Astrocyte of the cerebellum (primary cell): ENCODE data around the gene MS4A4E.
"Not testable (repeated sequence)": the region's sequence is repeated elsewhere in the genome, so short reads cannot be mapped to it uniquely, and the experiment has no call there.

Source experiments
- DNase-seq: peaks from one replicate; pipeline ENCODE4 v3.0.0-alpha.2; 2011; ENCODE audit warnings: low read depth
- H3K4me3 ChIP-seq: 2 replicates; pipeline ENCODE4 v1.5.1; 2011; ENCODE audit warnings: mild to moderate bottlenecking, low read depth, low read length, moderate library complexity
- in situ Hi-C: cut with HindIII; loops from 2 replicates; pipeline ENCODE4 v1.10.0; 2017; ENCODE audit warnings: low sequenced_read_pairs
- TF ChIP-seq, protein P1 (sequence below): IDR thresholded peaks from 2 replicates; pipeline ENCODE4 v1.5.1; 2012; ENCODE audit warnings: low read length, low read depth, moderate library complexity, mild to moderate bottlenecking; ENCODE audit errors: missing control alignments

The MS4A4E gene

DNA sequence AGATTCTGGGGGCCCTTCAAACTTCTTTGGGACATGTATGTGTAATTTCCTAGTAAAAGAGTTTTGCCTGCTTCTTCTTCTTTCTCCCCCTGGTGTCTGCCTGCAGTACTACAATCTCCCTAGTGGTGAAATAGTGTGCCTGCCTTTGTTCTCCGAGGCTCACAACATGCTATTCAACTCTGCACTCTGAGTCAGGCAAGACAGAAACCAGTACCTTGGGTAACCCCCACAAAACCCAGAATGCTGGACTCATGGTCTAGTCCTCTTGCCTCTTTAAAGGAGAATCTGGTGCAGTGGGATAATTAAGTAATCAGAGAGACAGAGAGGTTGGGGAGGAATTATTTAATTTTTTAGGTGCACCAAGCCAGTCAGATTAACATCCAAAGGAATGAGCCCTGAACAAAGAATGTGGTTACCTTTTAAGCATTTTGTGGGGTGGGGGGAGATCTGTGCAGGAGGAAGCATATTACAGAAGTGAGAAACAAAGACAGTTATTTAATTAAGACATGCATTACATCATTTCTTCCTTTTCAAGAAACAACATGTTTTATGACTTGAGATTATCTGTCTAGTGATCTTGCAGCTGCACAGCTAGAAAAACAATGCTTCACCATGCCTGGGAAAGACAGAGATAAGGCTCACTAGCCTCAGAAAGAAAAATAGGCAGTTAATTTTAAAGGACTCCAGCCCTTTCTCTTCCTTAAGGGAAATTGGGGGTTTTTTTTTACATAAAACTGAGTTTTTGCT is 49.1 kb downstream of the MS4A4E start:
- TF ChIP-seq, protein P1, sequence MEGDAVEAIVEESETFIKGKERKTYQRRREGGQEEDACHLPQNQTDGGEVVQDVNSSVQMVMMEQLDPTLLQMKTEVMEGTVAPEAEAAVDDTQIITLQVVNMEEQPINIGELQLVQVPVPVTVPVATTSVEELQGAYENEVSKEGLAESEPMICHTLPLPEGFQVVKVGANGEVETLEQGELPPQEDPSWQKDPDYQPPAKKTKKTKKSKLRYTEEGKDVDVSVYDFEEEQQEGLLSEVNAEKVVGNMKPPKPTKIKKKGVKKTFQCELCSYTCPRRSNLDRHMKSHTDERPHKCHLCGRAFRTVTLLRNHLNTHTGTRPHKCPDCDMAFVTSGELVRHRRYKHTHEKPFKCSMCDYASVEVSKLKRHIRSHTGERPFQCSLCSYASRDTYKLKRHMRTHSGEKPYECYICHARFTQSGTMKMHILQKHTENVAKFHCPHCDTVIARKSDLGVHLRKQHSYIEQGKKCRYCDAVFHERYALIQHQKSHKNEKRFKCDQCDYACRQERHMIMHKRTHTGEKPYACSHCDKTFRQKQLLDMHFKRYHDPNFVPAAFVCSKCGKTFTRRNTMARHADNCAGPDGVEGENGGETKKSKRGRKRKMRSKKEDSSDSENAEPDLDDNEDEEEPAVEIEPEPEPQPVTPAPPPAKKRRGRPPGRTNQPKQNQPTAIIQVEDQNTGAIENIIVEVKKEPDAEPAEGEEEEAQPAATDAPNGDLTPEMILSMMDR, result peak; percentile 79
- H3K4me3 ChIP-seq, result no peak overlapping the region
- in situ Hi-C loops, result no loop called here
- no peak for DNase-seq

- DNase-seq, H3K4me3 ChIP-seq, in situ Hi-C loops: not testable (repeated sequence)
Observed at GRCh38 chr11:60192564-60192963, 50.4 kb downstream of the MS4A4E start.

DNA sequence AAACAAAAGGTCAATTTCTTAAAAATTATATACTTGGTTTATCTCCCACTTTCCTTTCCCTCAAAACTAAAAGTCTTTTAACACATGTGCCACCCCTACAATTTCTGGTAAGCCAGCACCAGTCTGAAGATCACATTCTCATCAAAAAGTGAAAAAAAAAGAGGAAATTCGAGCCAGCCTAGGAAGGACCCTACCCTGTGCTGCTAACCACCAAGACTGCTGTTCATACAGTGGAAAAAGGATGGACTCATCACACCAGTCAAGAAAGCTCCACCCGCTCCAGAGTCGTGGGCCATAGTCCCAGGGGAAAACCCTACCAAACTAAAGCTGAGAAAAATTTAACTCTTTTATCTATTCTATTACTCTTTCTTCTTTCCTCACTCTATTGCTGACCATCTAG is 54.5 kb downstream of the MS4A4E start:
- in situ Hi-C loops, H3K4me3 ChIP-seq, DNase-seq: not testable (repeated sequence)

- in situ Hi-C loops, H3K4me3 ChIP-seq: not testable (repeated sequence)
Observed at GRCh38 chr11:60186128-60186527, 56.8 kb downstream of the MS4A4E start.

GRCh38 chr11:60185512-60185827 is 57.5 kb downstream of the MS4A4E start:
- DNase-seq, H3K4me3 ChIP-seq, in situ Hi-C loops: not testable (repeated sequence)

More at GRCh38 chr11:60186128-60186527, 56.8 kb downstream of the MS4A4E start:
- not testable (repeated sequence) for DNase-seq

GRCh38 chr11:60184824-60185511 is 58.0 kb downstream of the MS4A4E start:
- H3K4me3 ChIP-seq, result no peak overlapping the region
- DNase-seq, result no peak
- in situ Hi-C loops, result no loop called here
- TF ChIP-seq, protein P1, result no peak

- TF ChIP-seq, protein P1, result no peak
- H3K4me3 ChIP-seq, result no peak overlapping the region
- no peak for DNase-seq
- in situ Hi-C loops, result no loop called here
Observed at GRCh38 chr11:60183591-60184205, 59.2 kb downstream of the MS4A4E start.

DNA sequence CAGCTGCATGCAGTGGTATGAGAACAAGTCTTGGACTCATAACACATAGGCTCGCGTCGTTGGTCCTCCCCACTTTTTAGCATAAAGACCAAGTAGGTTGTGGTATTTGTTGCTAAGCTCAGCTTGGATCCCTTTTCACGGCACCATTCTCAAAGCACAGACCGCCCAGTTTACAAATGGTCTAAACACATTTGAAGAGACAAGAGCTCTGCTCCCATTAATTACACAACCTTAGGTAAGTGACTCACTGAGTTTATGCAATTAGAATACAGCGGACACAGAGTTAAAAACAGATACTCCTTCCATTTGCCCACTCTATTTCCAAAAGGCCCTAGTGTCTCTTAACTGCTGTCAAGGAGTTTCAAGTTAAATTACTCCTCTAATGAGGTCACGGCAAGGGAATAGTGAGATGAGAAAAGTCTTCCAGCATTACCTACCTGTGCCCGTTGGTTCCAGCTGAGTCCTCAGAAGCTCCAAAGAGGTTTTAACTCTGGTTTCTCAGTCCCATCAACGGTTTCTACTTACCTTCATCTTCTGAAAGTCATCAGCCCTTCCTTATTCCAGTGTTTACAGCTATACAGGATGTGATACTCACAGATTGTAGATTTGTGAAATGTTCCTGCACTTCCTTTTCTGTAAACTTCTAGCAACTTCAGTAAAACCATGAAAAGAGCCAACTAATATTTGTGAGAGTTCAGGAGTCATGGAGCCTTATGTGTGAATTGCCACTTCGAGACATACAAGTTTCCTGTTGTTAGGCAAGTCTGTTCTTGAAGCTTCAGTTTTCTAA is 60.2 kb downstream of the MS4A4E start, which contains the start of gene MS4A6A:
Gene MS4A6A, minus strand, starts transcription at position 543 of the 790 bp plus-strand sequence. CDS start 1,356 bp downstream, outside the sequence.
- TF ChIP-seq, protein P1, result no peak
- no peak for DNase-seq
- in situ Hi-C loops, result no loop called here
- H3K4me3 ChIP-seq, result no peak within 1 kb of the TSS
